H1 (cell line): ENCODE results near the gene ICAM5. TPM values are rescaled to one million over a fixed set of nuclear protein-coding genes. Genes with fewer than 3 reads are reported as not detected.

ENCODE experiments used
- CTCF ChIA-PET: fragments of 300-600 bp; sonication (Branson Sonifier 250); formaldehyde crosslinking; loops from one replicate; lab custom pipeline; 2021; ENCODE audit not compliant: partially characterized antibody; lab: Charles Lee
- POLR2A ChIA-PET: fragments of 300-600 bp; sonication (Branson Sonifier 250); formaldehyde crosslinking; loops from one replicate; lab custom pipeline; 2021; ENCODE audit warnings: inconsistent platforms; ENCODE audit not compliant: partially characterized antibody; lab: Charles Lee
- DNase-seq, 2 experiments: peaks; one replicate each; pipeline versions ENCODE4 v3.0.0 to v3.0.0-alpha.2; 2010 to 2022; ENCODE audit warnings: low spot score in 2 of 2, low read depth in 1 of 2, mixed read lengths in 1 of 2
- FAIRE-seq: peaks from 2 replicates; lab custom pipeline; 2011; peaks lifted over from hg19 to GRCh38; lab: Jason Lieb, UNC
- H2AFZ ChIP-seq: 2 replicates; pipeline ENCODE4 v1.8.1; 2012; ENCODE audit warnings: low read length, inconsistent platforms
- H2AK5ac ChIP-seq: 2 replicates; pipeline ENCODE4 v1.6.1; 2013; ENCODE audit warnings: low read depth, low read length
- H2BK120ac ChIP-seq: replicated peaks from 2 replicates; pipeline ENCODE3; 2013; ENCODE audit warnings: low read depth, low read length, inconsistent platforms
- H2BK12ac ChIP-seq: 2 replicates; pipeline ENCODE4 v1.6.1; 2013; ENCODE audit warnings: low read depth, low read length
- H2BK15ac ChIP-seq: 2 replicates; pipeline ENCODE4 v1.6.1; 2013; ENCODE audit warnings: low read length
- H2BK20ac ChIP-seq: 2 replicates; pipeline ENCODE4 v1.6.1; 2013; ENCODE audit warnings: low read length
- H2BK5ac ChIP-seq: 2 replicates; pipeline ENCODE4 v1.6.1; 2013; ENCODE audit warnings: low read depth, low read length
- H3K14ac ChIP-seq: 2 replicates; pipeline ENCODE4 v1.6.1; 2013; ENCODE audit warnings: inconsistent platforms; ENCODE audit not compliant: insufficient read length
- H3K18ac ChIP-seq: 2 replicates; pipeline ENCODE4 v1.6.1; 2013; ENCODE audit warnings: low read length; ENCODE audit errors: extremely low read depth
- H3K23ac ChIP-seq: 2 replicates; pipeline ENCODE4 v1.6.1; 2013; ENCODE audit warnings: inconsistent platforms; ENCODE audit not compliant: insufficient read length
- H3K23me2 ChIP-seq: 2 replicates; pipeline ENCODE4 v1.6.1; 2013; ENCODE audit warnings: low read depth, low read length
- H3K27ac ChIP-seq: 2 replicates; pipeline ENCODE4 v1.6.1; 2011; ENCODE audit warnings: low read depth, low read length, inconsistent platforms
- H3K27me3 ChIP-seq, 4 experiments: replicated peaks in 1 of 4; 1 replicate in 1 of 4; 2 replicates in 3 of 4; pipeline versions ENCODE4 v1.6.1 to v1.8.1; 2011 to 2013; ENCODE audit warnings: low read length in 3 of 4, mild to moderate bottlenecking in 3 of 4, inconsistent platforms in 2 of 4, mixed read lengths in 2 of 4, moderate library complexity in 1 of 4; ENCODE audit not compliant: control insufficient read depth in 3 of 4, insufficient read depth in 3 of 4; ENCODE audit errors: extremely low read depth in 1 of 4
- H3K36me3 ChIP-seq, 4 experiments: 2 replicates each; pipeline versions ENCODE4 v1.6.1 to v1.8.1; 2011 to 2013; ENCODE audit warnings: mild to moderate bottlenecking in 4 of 4, low read length in 3 of 4, moderate library complexity in 2 of 4, control low read depth in 1 of 4, inconsistent platforms in 1 of 4; ENCODE audit not compliant: insufficient read depth in 4 of 4, control insufficient read depth in 2 of 4
- H3K4ac ChIP-seq: replicated peaks from 2 replicates; pipeline ENCODE3; 2013; ENCODE audit warnings: low read length, low read depth, mixed read lengths, inconsistent platforms; ENCODE audit not compliant: insufficient read length
- H3K4me1 ChIP-seq, 4 experiments: replicated peaks in 1 of 4; 1 replicate in 1 of 4; 2 replicates in 3 of 4; pipeline versions ENCODE4 v1.6.1 to v1.8.1; 2011 to 2013; ENCODE audit warnings: low read length in 3 of 4, inconsistent platforms in 2 of 4, mixed read lengths in 1 of 4; ENCODE audit not compliant: insufficient read depth in 4 of 4, control insufficient read depth in 3 of 4
- H3K4me2 ChIP-seq, 2 experiments: 2 replicates each; pipeline versions ENCODE4 v1.6.1 to v1.8.1; 2011 to 2013; ENCODE audit warnings: low read depth in 2 of 2, low read length in 2 of 2, control low read depth in 1 of 2, inconsistent platforms in 1 of 2, mild to moderate bottlenecking in 1 of 2; ENCODE audit not compliant: insufficient read depth in 1 of 2
- H3K4me3 ChIP-seq, 4 experiments: fragments of 200-600, 300-600 bp in 1 of 4; sonication (generic), shearing (Covaris generic), sonication (Bioruptor Twin) in 1 of 4; 2 replicates each; pipeline versions ENCODE4 v1.5.1 to v1.8.1; 2011 to 2016; ENCODE audit warnings: low read length in 4 of 4, low read depth in 3 of 4, control low read depth in 2 of 4, inconsistent platforms in 2 of 4, mild to moderate bottlenecking in 2 of 4, mixed read lengths in 1 of 4, moderate library complexity in 1 of 4; ENCODE audit not compliant: insufficient read depth in 2 of 4; ENCODE audit errors: extremely low read depth in 1 of 4
- H3K56ac ChIP-seq: replicated peaks from 2 replicates; pipeline ENCODE3; 2013; ENCODE audit warnings: low read depth, mild to moderate bottlenecking, mixed read lengths, low read length, inconsistent platforms; ENCODE audit not compliant: insufficient read length
- H3K79me1 ChIP-seq: 2 replicates; pipeline ENCODE4 v1.6.1; 2013; ENCODE audit warnings: low read depth, low read length, control low read depth
- H3K79me2 ChIP-seq, 2 experiments: 2 replicates each; pipeline versions ENCODE4 v1.6.1 to v1.8.1; 2012 to 2013; ENCODE audit warnings: low read length in 2 of 2, mild to moderate bottlenecking in 2 of 2, inconsistent platforms in 1 of 2; ENCODE audit not compliant: insufficient read depth in 2 of 2, control insufficient read depth in 1 of 2
- H3K9ac ChIP-seq, 4 experiments: replicated peaks in 1 of 4; 1 replicate in 1 of 4; 2 replicates in 3 of 4; pipeline versions ENCODE4 v1.6.1 to v1.8.1; 2011 to 2013; ENCODE audit warnings: low read depth in 3 of 4, low read length in 3 of 4, control low read depth in 2 of 4, mild to moderate bottlenecking in 2 of 4, moderate library complexity in 2 of 4, inconsistent platforms in 1 of 4; ENCODE audit errors: extremely low read depth in 1 of 4
- H3K9me3 ChIP-seq, 2 experiments: 2 replicates each; pipeline versions ENCODE4 v1.6.1 to v1.8.1; 2012 to 2013; ENCODE audit warnings: mild to moderate bottlenecking in 2 of 2, moderate library complexity in 2 of 2, control low read depth in 1 of 2, inconsistent platforms in 1 of 2, low read depth in 1 of 2, low read length in 1 of 2, mixed read lengths in 1 of 2; ENCODE audit not compliant: insufficient read depth in 2 of 2
- H4K20me1 ChIP-seq, 2 experiments: replicated peaks in 1 of 2; 2 replicates each; pipeline versions ENCODE3 to v1.8.1; 2011 to 2013; ENCODE audit warnings: inconsistent platforms in 2 of 2, low read length in 2 of 2, mild to moderate bottlenecking in 1 of 2; ENCODE audit not compliant: insufficient read depth in 2 of 2, control insufficient read depth in 1 of 2
- H4K5ac ChIP-seq: 2 replicates; pipeline ENCODE4 v1.6.1; 2013; ENCODE audit warnings: low read length, low read depth, mixed read lengths, inconsistent platforms; ENCODE audit not compliant: insufficient read length
- H4K8ac ChIP-seq: 2 replicates; pipeline ENCODE4 v1.8.0; 2013; ENCODE audit warnings: mild to moderate bottlenecking, moderate library complexity, low read length, inconsistent platforms; ENCODE audit not compliant: insufficient read depth; ENCODE audit errors: extremely low read depth
- H4K91ac ChIP-seq: replicated peaks from 2 replicates; pipeline ENCODE3; 2013; ENCODE audit warnings: low read length, mixed read lengths, inconsistent platforms; ENCODE audit not compliant: insufficient read length
- ATF2 ChIP-seq: IDR thresholded peaks from 2 replicates; pipeline ENCODE4 v1.6.1; 2012; ENCODE audit warnings: low read length, inconsistent platforms
- CBX5 ChIP-seq: fragments of 300-800, 300-1000 bp; sonication (generic); IDR thresholded peaks from 2 replicates; pipeline ENCODE4 v1.7.1; 2016; ENCODE audit warnings: antibody characterized with exemption, low read length, low read depth
- CBX8 ChIP-seq: fragments of 300-800, 300-1000 bp; sonication (generic); IDR thresholded peaks from 2 replicates; pipeline ENCODE4 v1.7.1; 2016; ENCODE audit warnings: low read depth, low read length, borderline replicate concordance
- CREB1 ChIP-seq: IDR thresholded peaks from 2 replicates; pipeline ENCODE4 v1.6.1; 2012; ENCODE audit warnings: inconsistent platforms
- RAD21 ChIP-seq, 2 experiments: IDR thresholded peaks in 1 of 2; conservative IDR thresholded peaks in 1 of 2; 2 replicates each; pipeline ENCODE4 v1.6.1; 2011; ENCODE audit warnings: low read depth in 2 of 2, low read length in 2 of 2, improper control_type of control experiment in 1 of 2, inconsistent platforms in 1 of 2, mild to moderate bottlenecking in 1 of 2, moderate library complexity in 1 of 2
- RFX5 ChIP-seq: IDR thresholded peaks from 2 replicates; pipeline ENCODE4 v1.6.1; 2011; ENCODE audit warnings: low read depth, low read length, improper control_type of control experiment, borderline replicate concordance
- RXRA ChIP-seq: IDR thresholded peaks from 2 replicates; pipeline ENCODE4 v1.6.1; 2011; ENCODE audit warnings: low read depth, mild to moderate bottlenecking, low read length, moderate library complexity; ENCODE audit not compliant: insufficient read depth
- USF2 ChIP-seq: IDR thresholded peaks from 2 replicates; pipeline ENCODE4 v1.6.1; 2011; ENCODE audit warnings: low read length, improper control_type of control experiment
- YY1 ChIP-seq: IDR thresholded peaks from 2 replicates; pipeline ENCODE4 v1.6.1; 2011; ENCODE audit warnings: low read depth, mild to moderate bottlenecking, low read length
- WGBS, 2 experiments: shearing (Covaris generic) in 1 of 2; methylation state at CpG; one replicate each; pipeline versions ENCODE4 v1.1.6 to v1.1.7; 2013 to 2015; ENCODE audit warnings: low lambda C conversion rate in 2 of 2, mixed read lengths in 2 of 2, inconsistent platforms in 1 of 2, low coverage in 1 of 2, missing lambda C conversion rate in 1 of 2; ENCODE audit not compliant: insufficient replicate concordance in 2 of 2, insufficient coverage in 1 of 2, insufficient read length in 1 of 2; ENCODE audit errors: extremely low coverage in 1 of 2, missing lambda C conversion rate in 1 of 2; 5-methylcytosine and 5-hydroxymethylcytosine counted together
- polyA plus RNA-seq, 7 experiments: library from polyadenylated mRNA; depleted of rRNA in 3 of 7; stranded (reverse) in 5 of 7; unstranded in 2 of 7; fragments of >200 nt in 5 of 7; fragments of 200-250 nt in 2 of 7; gene quantifications; 1 replicate in 5 of 7; 2 replicates in 1 of 7; 4 replicates in 1 of 7; pipeline versions ENCODE4 v1.2.1 to v1.2.3, GENCODE V29; 2011 to 2013; ENCODE audit warnings: missing spikeins in 2 of 7, mixed read lengths in 2 of 7
- total RNA-seq: library from RNA; stranded (reverse); fragmentation: NEBNext Ultra II Directional; extraction: Animal tissue kit (Norgen Biotek cat#: 25700); gene quantifications from 2 replicates; pipeline ENCODE4 v1.2.1, GENCODE V29; 2021

Gene ICAM5
- total and polyA plus RNA-seq, 2 of the 8 experiments (the other 6 are each of a cell fraction or from before 2014, with no cell fraction given): 3.9 to 4.8 TPM

DNA sequence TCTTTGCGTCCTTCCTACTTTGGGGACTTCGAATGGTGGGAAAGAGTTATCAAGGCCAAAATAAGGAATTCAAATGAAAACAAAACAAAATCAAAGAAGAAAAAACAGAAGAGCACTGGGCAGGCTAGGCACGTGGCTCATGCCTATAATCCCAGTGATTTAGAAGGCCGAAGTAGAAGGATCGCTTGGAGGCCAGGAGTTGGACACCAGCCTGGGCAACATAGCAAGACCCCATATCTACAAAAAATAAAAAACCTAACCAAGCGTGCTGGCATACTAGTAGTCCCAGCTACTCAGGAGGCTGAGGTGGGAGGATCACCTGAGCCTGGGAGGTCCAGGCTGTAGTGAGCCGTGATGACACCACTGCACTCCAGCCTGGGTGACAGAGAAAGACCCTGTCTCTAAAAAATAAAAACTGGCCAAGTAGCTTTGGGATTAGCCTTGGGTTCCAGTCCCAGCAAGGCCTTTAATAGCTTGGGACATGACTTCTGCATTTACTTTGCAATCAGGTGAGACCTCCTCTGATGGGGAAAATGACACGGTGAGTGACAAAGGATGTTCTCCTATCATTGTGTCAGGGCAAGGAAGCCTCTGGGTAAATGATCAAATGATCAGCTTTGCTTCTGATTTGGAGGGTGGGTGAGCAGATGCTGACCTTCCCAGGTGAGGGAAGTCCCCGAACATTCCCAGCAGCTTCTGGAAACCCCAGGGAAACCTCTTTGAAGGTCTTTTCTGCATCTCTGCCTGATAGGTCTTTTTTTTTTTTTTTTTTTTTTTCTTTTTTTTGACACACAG is 11.8 kb upstream of the ICAM5 start:
- Histone ChIP-seq H3K23ac (no peak overlapping the region), H2BK5ac (no peak overlapping the region), H3K9ac (no peak overlapping the region), H3K4me3 (no peak overlapping the region), H3K4ac (no peak overlapping the region), H4K8ac (no peak overlapping the region), H3K27me3 (no peaks in the 10 kb centered on the region), H3K18ac (no peak overlapping the region), H2AFZ (no peak overlapping the region), H2AK5ac (no peak overlapping the region), H4K5ac (no peak overlapping the region), H3K56ac (no peak overlapping the region), H3K23me2 (no peaks in the 10 kb centered on the region), H3K14ac (no peak overlapping the region), H4K91ac (no peak overlapping the region), H3K79me2 (no peaks in the 10 kb centered on the region), H3K4me2 (no peak overlapping the region), H2BK120ac (no peak overlapping the region), H3K36me3 (no peaks in the 10 kb centered on the region), H3K27ac (no peak overlapping the region), H3K79me1 (no peaks in the 10 kb centered on the region; the same call in 1 of the 2 replicates), H2BK20ac (no peak overlapping the region), H4K20me1 (no peaks in the 10 kb centered on the region), H3K4me1 (no peaks in the 10 kb centered on the region), H3K9me3 (no peaks in the 10 kb centered on the region), H2BK12ac (no peak overlapping the region), H2BK15ac (no peak overlapping the region)
- ChIA-PET POLR2A (interaction anchor here (0.8 to 1.0 kb wide), 2 partner anchors 10 to 11 kb away, joined by 3 read pairs; partner anchors contain the start of gene ICAM5), CTCF (interaction anchor here (0.9 to 3.8 kb wide), 8 partner anchors 9 to 113 kb away, joined by 3 to 18 read pairs (median 4); partner anchors contain the start of gene ICAM4)
- FAIRE-seq: no peak
- 92% methylated on average over 9 of the region's 9 CpGs; no CpG with 5 or more reads in 1 of the 2 experiments for WGBS, 2 experiments
- no peak for DNase-seq
- TF ChIP-seq USF2 (no peak), YY1 (no peak), ATF2 (no peak), CBX5 (no peak), CREB1 (no peak), RAD21 (IDR thresholded peaks at IDR 0.05 in 1 of 2, conservative IDR thresholded peaks at IDR 0.05 in 1 of 2; ENCODE audit: low read depth in 2 of 2, low read length in 2 of 2) (no peak), RXRA (no peak), RFX5 (no peak), CBX8 (no peak)
